Measurements from ENCODE around the gene NEGR1. TPM values are rescaled to one million over a fixed set of nuclear protein-coding genes. Genes with fewer than 3 reads are reported as not detected.

NEGR1 gene
- total RNA-seq, 4 donors from 2014 or later: 1.6 to 4.7 (median 2.3) TPM

DNA sequence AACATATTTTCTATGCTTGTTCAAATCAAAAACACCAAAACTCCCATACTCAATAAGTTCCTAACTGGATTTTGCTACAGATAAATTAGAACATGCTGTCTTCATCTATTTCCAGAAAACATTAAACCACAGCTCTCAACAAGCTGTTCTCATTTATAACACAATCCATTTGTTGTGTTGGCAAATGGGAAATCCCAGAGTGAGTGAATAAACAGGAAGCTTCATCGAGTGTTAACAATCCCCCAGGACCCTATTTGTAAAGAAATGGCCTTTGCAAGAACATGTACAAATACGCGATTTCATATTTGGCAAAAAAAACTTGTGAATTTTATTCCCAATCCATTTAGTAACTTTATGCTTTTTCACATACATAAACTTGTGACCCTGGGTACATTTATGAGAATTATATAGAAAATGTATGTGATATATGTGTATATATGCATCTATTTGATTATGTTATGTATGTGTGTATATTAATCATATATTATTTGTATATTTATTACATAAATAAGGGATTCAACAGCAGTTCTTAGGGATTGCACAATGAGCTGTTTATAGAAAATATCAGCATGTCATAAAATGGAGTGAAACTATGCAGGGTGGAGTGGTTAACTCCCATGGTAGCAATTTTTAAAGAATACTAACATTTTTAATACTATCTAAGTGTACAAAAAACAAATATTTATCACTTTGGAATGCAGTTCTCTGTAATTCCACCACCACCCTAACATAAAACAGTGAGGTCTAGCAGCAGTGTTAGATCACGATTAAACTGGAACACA lies 160.0 kb downstream of the NEGR1 start:
- Histone ChIP-seq H3K27ac (peak overlapping the region in 1 of 4 donors; percentile 9), H3K9me3 (no peaks in the 10 kb centered on the region), H3K4me3 (no peak overlapping the region), H3K27me3 (no peaks in the 10 kb centered on the region), H3K36me3 (no peaks in the 10 kb centered on the region), H3K4me1 (no peaks in the 10 kb centered on the region)
- DNase-seq: no peak
- no peak for TF ChIP-seq POLR2A (IDR thresholded peaks at IDR 0.05)
- TF ChIP-seq, protein P1, sequence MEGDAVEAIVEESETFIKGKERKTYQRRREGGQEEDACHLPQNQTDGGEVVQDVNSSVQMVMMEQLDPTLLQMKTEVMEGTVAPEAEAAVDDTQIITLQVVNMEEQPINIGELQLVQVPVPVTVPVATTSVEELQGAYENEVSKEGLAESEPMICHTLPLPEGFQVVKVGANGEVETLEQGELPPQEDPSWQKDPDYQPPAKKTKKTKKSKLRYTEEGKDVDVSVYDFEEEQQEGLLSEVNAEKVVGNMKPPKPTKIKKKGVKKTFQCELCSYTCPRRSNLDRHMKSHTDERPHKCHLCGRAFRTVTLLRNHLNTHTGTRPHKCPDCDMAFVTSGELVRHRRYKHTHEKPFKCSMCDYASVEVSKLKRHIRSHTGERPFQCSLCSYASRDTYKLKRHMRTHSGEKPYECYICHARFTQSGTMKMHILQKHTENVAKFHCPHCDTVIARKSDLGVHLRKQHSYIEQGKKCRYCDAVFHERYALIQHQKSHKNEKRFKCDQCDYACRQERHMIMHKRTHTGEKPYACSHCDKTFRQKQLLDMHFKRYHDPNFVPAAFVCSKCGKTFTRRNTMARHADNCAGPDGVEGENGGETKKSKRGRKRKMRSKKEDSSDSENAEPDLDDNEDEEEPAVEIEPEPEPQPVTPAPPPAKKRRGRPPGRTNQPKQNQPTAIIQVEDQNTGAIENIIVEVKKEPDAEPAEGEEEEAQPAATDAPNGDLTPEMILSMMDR (IDR thresholded peaks at IDR 0.05): no peak

DNA sequence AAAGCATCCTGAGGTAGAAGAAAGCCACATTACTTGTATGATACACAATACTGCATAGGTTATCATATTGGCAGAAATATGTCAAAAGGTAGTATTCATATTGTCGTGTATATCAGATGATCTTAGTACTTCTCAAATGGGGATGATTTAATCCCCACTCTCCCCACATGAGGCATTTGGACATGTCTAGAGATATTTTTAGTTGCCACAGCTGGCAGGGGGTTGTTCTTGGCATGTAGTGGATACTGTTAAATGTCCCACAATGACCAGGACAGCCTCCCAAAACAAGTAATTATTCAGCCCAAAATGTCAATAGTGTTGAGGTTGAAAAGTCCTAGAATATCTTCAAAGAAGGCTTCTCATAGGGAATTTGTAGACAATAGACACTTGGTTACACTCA lies 162.8 kb downstream of the NEGR1 start:
- DNase-seq: no peak
- H3K27ac ChIP-seq: no peak overlapping the region
- TF ChIP-seq, protein P1 (IDR thresholded peaks at IDR 0.05): no peak
- TF ChIP-seq POLR2A (IDR thresholded peaks at IDR 0.05): no peak
- H3K4me1 ChIP-seq: no peaks in the 10 kb centered on the region
- H3K9me3 ChIP-seq: no peaks in the 10 kb centered on the region
- no peak overlapping the region for H3K4me3 ChIP-seq
- no peaks in the 10 kb centered on the region for H3K27me3 ChIP-seq
- no peaks in the 10 kb centered on the region for H3K36me3 ChIP-seq

DNA sequence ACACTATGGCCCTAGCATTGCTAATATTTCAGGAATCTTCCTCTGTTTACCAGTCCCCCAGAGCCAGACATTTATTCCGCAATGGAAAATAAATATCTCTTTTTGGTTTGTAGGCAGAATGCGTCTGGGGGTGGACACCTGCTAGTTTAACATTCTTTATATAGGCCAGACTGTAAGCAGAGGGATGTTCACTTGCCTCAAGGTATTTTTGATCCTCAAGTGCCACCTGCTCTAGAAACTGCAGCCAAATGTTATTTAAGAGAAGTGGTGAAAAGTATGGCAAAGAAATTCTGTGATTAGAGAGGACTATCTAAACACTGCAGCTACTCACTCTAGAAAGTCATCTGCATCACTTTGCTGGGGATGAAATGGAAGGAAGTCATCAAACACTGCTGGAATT lies 164.7 kb downstream of the NEGR1 start:
- no peak for DNase-seq
- no peak overlapping the region for H3K4me3 ChIP-seq
- TF ChIP-seq, protein P1 (IDR thresholded peaks at IDR 0.05): no peak
- TF ChIP-seq POLR2A (IDR thresholded peaks at IDR 0.05): no peak
- H3K36me3 ChIP-seq: no peaks in the 10 kb centered on the region
- H3K27me3 ChIP-seq: no peaks in the 10 kb centered on the region
- H3K27ac ChIP-seq: no peak overlapping the region
- H3K9me3 ChIP-seq: no peaks in the 10 kb centered on the region
- H3K4me1 ChIP-seq: no peaks in the 10 kb centered on the region

DNA sequence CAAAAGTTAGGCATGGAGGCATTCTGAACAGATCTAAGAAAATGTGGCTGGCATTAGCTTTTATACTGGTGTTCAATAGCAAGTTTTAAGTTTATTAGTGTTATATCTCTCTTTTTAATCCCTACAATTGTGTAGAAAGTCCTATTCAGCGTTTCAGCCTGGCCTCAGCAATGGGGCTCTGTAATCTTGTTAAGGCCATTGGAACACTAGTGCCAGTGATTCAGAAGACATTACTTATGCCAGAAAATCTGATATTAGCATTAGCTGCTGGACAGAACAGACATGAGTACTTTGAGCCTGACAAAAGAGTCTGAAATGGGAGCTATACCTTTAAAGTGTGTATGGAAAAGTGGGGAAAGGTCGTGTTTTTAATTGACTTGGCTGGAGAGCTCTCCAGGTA lies 167.0 kb downstream of the NEGR1 start:
- no peaks in the 10 kb centered on the region for H3K4me1 ChIP-seq
- H3K27me3 ChIP-seq: no peaks in the 10 kb centered on the region
- TF ChIP-seq POLR2A (IDR thresholded peaks at IDR 0.05): no peak
- TF ChIP-seq, protein P1 (IDR thresholded peaks at IDR 0.05): no peak
- H3K27ac ChIP-seq: no peak overlapping the region
- DNase-seq: no peak
- no peaks in the 10 kb centered on the region for H3K9me3 ChIP-seq
- no peak overlapping the region for H3K4me3 ChIP-seq
- H3K36me3 ChIP-seq: no peaks in the 10 kb centered on the region

DNA sequence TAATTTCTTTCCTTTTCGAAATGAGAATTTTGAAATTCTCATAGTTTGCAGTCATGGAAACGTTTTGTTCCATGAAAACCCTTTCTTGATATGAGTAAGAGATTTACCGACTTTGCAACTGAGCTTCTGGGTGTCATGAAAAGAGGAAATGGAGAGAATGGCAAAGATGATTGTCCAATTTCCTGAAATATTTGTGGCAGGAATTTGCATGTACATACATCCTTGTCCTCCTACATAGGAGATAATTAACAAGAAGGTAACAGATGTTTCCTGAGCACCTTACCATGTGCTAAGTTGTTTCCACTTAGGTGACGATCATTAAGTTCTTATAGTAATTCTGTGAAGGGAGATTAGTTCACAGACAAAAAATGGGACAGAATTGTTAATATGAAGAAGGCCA lies 170.7 kb downstream of the NEGR1 start:
- H3K27ac ChIP-seq: no peak overlapping the region
- no peaks in the 10 kb centered on the region for H3K9me3 ChIP-seq
- no peak overlapping the region for H3K4me3 ChIP-seq
- no peaks in the 10 kb centered on the region for H3K4me1 ChIP-seq
- no peaks in the 10 kb centered on the region for H3K36me3 ChIP-seq
- no peak for TF ChIP-seq POLR2A (IDR thresholded peaks at IDR 0.05)
- TF ChIP-seq, protein P1 (IDR thresholded peaks at IDR 0.05): no peak
- no peak for DNase-seq
- no peaks in the 10 kb centered on the region for H3K27me3 ChIP-seq

Data from Peyer's patch (tissue), 4 donors.